K562 (cell line): ENCODE data around the gene C1orf21.

Source experiments
- CEBPB ChIP-seq: fragments of 450-650 bp; IDR thresholded peaks from 2 replicates; pipeline ENCODE4 v1.6.1; 2016; ENCODE audit warnings: missing genetic modification characterization, missing compliant biosample characterization
- MTA1 ChIP-seq: fragments of 450-650 bp; IDR thresholded peaks from 2 replicates; pipeline ENCODE4 v1.6.1; 2017; ENCODE audit warnings: borderline replicate concordance
- RAD21 ChIP-seq, 2 experiments: fragments of 250-450 bp in 1 of 2; fragments of 450-650 bp in 1 of 2; sonication (Bioruptor Pico) in 1 of 2; formaldehyde crosslinking in 1 of 2; IDR thresholded peaks in 1 of 2; conservative IDR thresholded peaks in 1 of 2; 2 replicates each; pipeline versions ENCODE4 v1.4.0 to v1.8.0; 2020 to 2022; ENCODE audit warnings: mild to moderate bottlenecking in 2 of 2, moderate library complexity in 1 of 2

DNA sequence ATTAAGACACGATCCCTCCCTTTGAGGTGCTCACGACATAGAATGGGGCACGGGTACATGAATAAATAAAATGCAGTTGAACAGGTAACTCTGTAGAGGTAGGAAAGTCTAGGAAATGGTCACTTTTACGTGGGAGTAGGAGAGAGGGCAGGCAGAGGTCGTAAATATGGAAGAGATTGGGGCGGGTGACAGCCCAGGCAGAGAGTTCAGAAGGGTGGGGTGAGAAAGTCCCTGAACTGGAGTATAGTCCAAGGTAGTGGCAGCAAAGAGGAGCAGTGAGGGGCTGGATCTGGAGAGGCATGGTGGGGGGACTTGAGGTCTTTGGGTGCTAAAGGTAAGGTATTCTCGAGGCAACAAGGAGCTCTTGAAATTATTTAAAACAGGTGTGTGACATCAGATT is 147.9 kb downstream of the C1orf21 start:
- TF ChIP-seq MTA1 (no peak), RAD21 (CRISPR knock-in tag; conservative IDR thresholded peaks at IDR 0.05 in 1 of 2, IDR thresholded peaks at IDR 0.05 in 1 of 2) (no peak), CEBPB (tag) (no peak)
